Skeletal muscle tissue (tissue), 4 donors: ENCODE results near the gene CNGA2. TPM values are rescaled to one million over a fixed set of nuclear protein-coding genes. Genes with fewer than 3 reads are reported as not detected.

Experiments
- H3K27ac ChIP-seq: one replicate; pipeline ENCODE4 v1.7.0; 2013; ENCODE audit warnings: mild to moderate bottlenecking, low read depth, low read length, inconsistent platforms
- H3K27me3 ChIP-seq, 3 donors: one replicate each; pipeline ENCODE4 v1.7.0; 2013; ENCODE audit warnings: low read length in 3 of 3; ENCODE audit not compliant: control insufficient read depth in 3 of 3, insufficient read depth in 3 of 3
- H3K36me3 ChIP-seq, 3 donors: one replicate each; pipeline ENCODE4 v1.7.0; 2013; ENCODE audit warnings: low read length in 3 of 3; ENCODE audit not compliant: control insufficient read depth in 3 of 3, insufficient read depth in 3 of 3
- H3K4me1 ChIP-seq, 3 donors: one replicate each; pipeline ENCODE4 v1.7.0; 2013; ENCODE audit warnings: low read length in 3 of 3, mild to moderate bottlenecking in 3 of 3; ENCODE audit not compliant: control insufficient read depth in 3 of 3, insufficient read depth in 3 of 3
- H3K4me3 ChIP-seq, 3 donors: one replicate each; pipeline ENCODE4 v1.7.0; 2013; ENCODE audit warnings: low read length in 3 of 3
- H3K9ac ChIP-seq, 3 donors: one replicate each; pipeline ENCODE4 v1.7.0; 2013; ENCODE audit warnings: low read length in 3 of 3, mild to moderate bottlenecking in 3 of 3, moderate library complexity in 2 of 3, low read depth in 1 of 3
- H3K9me3 ChIP-seq, 3 donors: one replicate each; pipeline ENCODE4 v1.7.0; 2013; ENCODE audit warnings: low read length in 3 of 3; ENCODE audit not compliant: control insufficient read depth in 3 of 3
- total RNA-seq: library from RNA; depleted of rRNA; stranded (reverse); fragments of >200 nt; gene quantifications from one replicate; pipeline ENCODE4 v1.2.3, GENCODE V29; 2014
- donor health status: Osteomylitis.

The CNGA2 gene
- total RNA-seq, 1 donor from 2014 or later, result not detected

- H3K4me3 ChIP-seq, result no peak overlapping the region
- no peaks in the 10 kb centered on the region for H3K36me3 ChIP-seq
- H3K27ac ChIP-seq, result no peak overlapping the region
- H3K9ac ChIP-seq, result no peak overlapping the region
- no peaks in the 10 kb centered on the region for H3K27me3 ChIP-seq
- peaks cover 0 to 7% (median 0%) of the 10 kb centered on the region in 3 donors for H3K4me1 ChIP-seq
- H3K9me3 ChIP-seq, result no peaks in the 10 kb centered on the region
These were observed 9.3 kb upstream of the CNGA2 start for GRCh38 chrX:151725338-151725614.

- Histone ChIP-seq H3K4me3 (no peak overlapping the region), H3K9me3 (no peaks in the 10 kb centered on the region), H3K27ac (no peak overlapping the region), H3K27me3 (no peaks in the 10 kb centered on the region), H3K4me1 (peaks cover 0 to 7% (median 0%) of the 10 kb centered on the region in 3 donors), H3K36me3 (no peaks in the 10 kb centered on the region), H3K9ac (no peak overlapping the region)
These were observed 7.8 kb upstream of the CNGA2 start for GRCh38 chrX:151726751-151727150.

GRCh38 chrX:151727346-151727745 lies 7.2 kb upstream of the CNGA2 start:
- Histone ChIP-seq H3K9ac (no peak overlapping the region), H3K27me3 (peaks cover 0 to 3% (median 0%) of the 10 kb centered on the region in 3 donors), H3K36me3 (no peaks in the 10 kb centered on the region), H3K27ac (no peak overlapping the region), H3K4me3 (no peak overlapping the region), H3K4me1 (peaks cover 0 to 7% (median 0%) of the 10 kb centered on the region in 3 donors), H3K9me3 (no peaks in the 10 kb centered on the region)

GRCh38 chrX:151729056-151729725 lies 5.4 kb upstream of the CNGA2 start:
- Histone ChIP-seq H3K27ac (no peak overlapping the region), H3K4me1 (peaks cover 0 to 2% (median 0%) of the 10 kb centered on the region in 3 donors), H3K36me3 (no peaks in the 10 kb centered on the region), H3K9ac (no peak overlapping the region), H3K9me3 (no peaks in the 10 kb centered on the region), H3K4me3 (no peak overlapping the region), H3K27me3 (peaks cover 0 to 3% (median 0%) of the 10 kb centered on the region in 3 donors)

- H3K9me3 ChIP-seq, result no peaks in the 10 kb centered on the region
- no peak overlapping the region for H3K9ac ChIP-seq
- H3K4me1 ChIP-seq, result no peaks in the 10 kb centered on the region
- H3K4me3 ChIP-seq, result no peak overlapping the region
- H3K36me3 ChIP-seq, result no peaks in the 10 kb centered on the region
- no peak overlapping the region for H3K27ac ChIP-seq
- peaks cover 0 to 8% (median 0%) of the 10 kb centered on the region in 3 donors for H3K27me3 ChIP-seq
These were observed 673 bp downstream of the CNGA2 start for GRCh38 chrX:151735219-151735618.

- Histone ChIP-seq H3K4me3 (no peak overlapping the region), H3K36me3 (no peaks in the 10 kb centered on the region), H3K4me1 (no peaks in the 10 kb centered on the region), H3K9ac (no peak overlapping the region), H3K27ac (no peak overlapping the region), H3K9me3 (peaks cover 0 to 2% (median 0%) of the 10 kb centered on the region in 3 donors), H3K27me3 (peaks cover 0 to 8% (median 0%) of the 10 kb centered on the region in 3 donors)
These were observed 2.1 kb downstream of the CNGA2 start for GRCh38 chrX:151736685-151737084.

GRCh38 chrX:151737494-151737893 lies 2.9 kb downstream of the CNGA2 start:
- Histone ChIP-seq H3K27ac (no peak overlapping the region), H3K9me3 (peaks cover 0 to 2% (median 0%) of the 10 kb centered on the region in 3 donors), H3K36me3 (no peaks in the 10 kb centered on the region), H3K9ac (no peak overlapping the region), H3K4me1 (no peaks in the 10 kb centered on the region), H3K4me3 (no peak overlapping the region), H3K27me3 (peaks cover 0 to 5% (median 0%) of the 10 kb centered on the region in 3 donors)

- no peak overlapping the region for H3K9ac ChIP-seq
- H3K27ac ChIP-seq, result no peak overlapping the region
- no peak overlapping the region for H3K4me3 ChIP-seq
- peaks cover 0 to 4% (median 0%) of the 10 kb centered on the region in 3 donors for H3K9me3 ChIP-seq
- H3K4me1 ChIP-seq, result no peaks in the 10 kb centered on the region
- H3K27me3 ChIP-seq, result peaks cover 0 to 5% (median 0%) of the 10 kb centered on the region in 3 donors
- H3K36me3 ChIP-seq, result no peaks in the 10 kb centered on the region
These were observed 4.2 kb downstream of the CNGA2 start for GRCh38 chrX:151738751-151739150.

GRCh38 chrX:151741606-151742005 lies 7.1 kb downstream of the CNGA2 start:
- no peaks in the 10 kb centered on the region for H3K4me1 ChIP-seq
- H3K9ac ChIP-seq, result no peak overlapping the region
- no peaks in the 10 kb centered on the region for H3K36me3 ChIP-seq
- no peak overlapping the region for H3K27ac ChIP-seq
- no peak overlapping the region for H3K4me3 ChIP-seq
- H3K27me3 ChIP-seq, result no peaks in the 10 kb centered on the region
- H3K9me3 ChIP-seq, result peaks cover 0 to 4% (median 0%) of the 10 kb centered on the region in 3 donors

GRCh38 chrX:151742311-151742710 lies 7.8 kb downstream of the CNGA2 start:
- Histone ChIP-seq H3K4me1 (no peaks in the 10 kb centered on the region), H3K9me3 (peaks cover 0 to 4% (median 0%) of the 10 kb centered on the region in 3 donors), H3K27me3 (peaks cover 0 to 3% (median 0%) of the 10 kb centered on the region in 3 donors), H3K4me3 (no peak overlapping the region), H3K27ac (no peak overlapping the region), H3K9ac (no peak overlapping the region), H3K36me3 (no peaks in the 10 kb centered on the region)
